Muscle layer of colon (tissue), 2 donors: ENCODE results near the gene KDM4C.
"Not testable (repeated sequence)": the region's sequence is repeated elsewhere in the genome, so short reads cannot be mapped to it uniquely, and the experiment has no call there.

Source experiments
- H3K27ac ChIP-seq: one replicate; pipeline ENCODE4 v1.7.0; 2013; ENCODE audit warnings: low read depth, mild to moderate bottlenecking, low read length, moderate library complexity
- H3K27me3 ChIP-seq, 2 donors: one replicate each; pipeline ENCODE4 v1.7.0; 2013; ENCODE audit warnings: low read length in 2 of 2, mild to moderate bottlenecking in 2 of 2; ENCODE audit not compliant: insufficient read depth in 2 of 2, control insufficient read depth in 1 of 2
- H3K36me3 ChIP-seq: one replicate; pipeline ENCODE4 v1.7.0; 2013; ENCODE audit warnings: mild to moderate bottlenecking, low read length; ENCODE audit not compliant: insufficient read depth
- H3K4me1 ChIP-seq: one replicate; pipeline ENCODE4 v1.7.0; 2013; ENCODE audit warnings: mild to moderate bottlenecking, low read length; ENCODE audit not compliant: insufficient read depth
- H3K4me3 ChIP-seq, 2 donors: one replicate each; pipeline ENCODE4 v1.7.0; 2013; ENCODE audit warnings: low read length in 2 of 2, low read depth in 1 of 2, mild to moderate bottlenecking in 1 of 2, moderate library complexity in 1 of 2
- H3K9ac ChIP-seq: one replicate; pipeline ENCODE4 v1.7.0; 2013; ENCODE audit warnings: low read length
- H3K9me3 ChIP-seq: one replicate; pipeline ENCODE4 v1.7.0; 2013; ENCODE audit warnings: mild to moderate bottlenecking, low read length
- donor health status: abdominal sarcoma.
- donor health status: Adenocarcinoma of cecum.

Gene KDM4C

DNA sequence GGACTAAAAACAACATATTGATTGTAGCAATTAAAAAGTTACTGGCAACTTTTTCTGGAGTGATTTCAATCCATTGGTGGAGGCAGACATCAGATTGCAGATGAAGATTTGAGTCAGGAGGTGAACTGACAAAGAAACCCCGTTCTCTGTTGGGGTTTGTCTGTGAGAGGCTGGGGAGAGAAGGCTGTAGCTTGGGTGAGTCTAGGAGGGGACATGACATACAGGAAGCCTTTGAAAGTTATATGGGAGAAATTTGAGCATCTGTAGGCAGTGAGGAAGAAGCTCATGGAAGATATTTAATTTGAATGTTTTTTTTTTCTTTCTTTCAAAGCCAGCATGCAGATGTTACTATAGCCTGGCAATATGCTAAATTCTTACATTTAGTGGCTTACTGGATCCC lies 26.0 kb downstream of the KDM4C start:
- Histone ChIP-seq H3K4me1 (peaks cover 20% of the 10 kb centered on the region), H3K9me3 (no peaks in the 10 kb centered on the region), H3K36me3 (no peaks in the 10 kb centered on the region), H3K9ac (no peak overlapping the region), H3K4me3 (no peak overlapping the region), H3K27me3 (no peaks in the 10 kb centered on the region), H3K27ac (no peak overlapping the region)

DNA sequence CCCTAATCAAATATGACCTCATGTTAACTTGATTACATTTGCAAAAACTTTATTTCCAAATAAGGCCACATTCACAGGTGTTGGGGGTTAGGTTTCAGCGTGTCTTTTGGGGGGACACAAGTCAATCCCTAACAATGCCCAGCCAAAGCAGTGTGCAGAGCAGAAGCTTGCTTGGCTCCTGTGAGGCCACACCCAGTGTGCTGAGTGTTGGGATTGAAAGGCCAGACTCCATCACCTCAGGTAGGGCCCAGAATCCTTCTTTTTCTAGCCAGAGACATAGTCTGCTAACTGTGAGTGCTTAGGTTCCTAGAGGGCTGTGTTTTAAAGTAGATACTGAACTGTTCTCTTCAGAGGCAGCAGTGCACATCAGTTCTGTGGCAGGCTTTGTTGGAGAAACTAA lies 27.9 kb downstream of the KDM4C start:
- H3K4me1 ChIP-seq = peaks cover 16% of the 10 kb centered on the region
- no peak overlapping the region for H3K27ac ChIP-seq
- no peak overlapping the region for H3K4me3 ChIP-seq
- H3K9ac ChIP-seq = no peak overlapping the region
- no peaks in the 10 kb centered on the region for H3K9me3 ChIP-seq
- no peaks in the 10 kb centered on the region for H3K27me3 ChIP-seq
- H3K36me3 ChIP-seq = no peaks in the 10 kb centered on the region

DNA sequence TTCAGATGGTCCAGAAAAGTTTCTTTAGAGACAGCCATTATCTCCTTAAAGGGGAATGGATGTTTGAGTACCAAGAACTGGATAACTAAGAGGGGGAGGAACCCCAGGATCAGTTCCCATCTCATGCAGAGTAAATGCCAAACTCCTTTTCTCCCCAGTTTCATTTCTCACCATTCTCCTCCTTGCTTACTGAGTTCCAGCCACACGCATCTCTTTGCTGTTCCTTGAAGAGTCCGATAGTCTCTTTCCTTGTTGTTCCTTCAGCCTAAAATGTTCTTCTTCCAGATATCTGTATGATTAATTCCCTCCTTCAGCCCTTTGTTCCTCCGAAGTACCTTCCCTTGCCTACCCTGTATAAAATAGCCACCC lies 30.0 kb downstream of the KDM4C start:
- H3K9me3 ChIP-seq = no peaks in the 10 kb centered on the region
- H3K4me1 ChIP-seq = peaks cover 10% of the 10 kb centered on the region
- H3K27ac ChIP-seq = no peak overlapping the region
- H3K9ac ChIP-seq = no peak overlapping the region
- no peaks in the 10 kb centered on the region for H3K36me3 ChIP-seq
- H3K27me3 ChIP-seq = no peaks in the 10 kb centered on the region
- no peak overlapping the region for H3K4me3 ChIP-seq

GRCh38 chr9:6788162-6789016 lies 30.6 kb downstream of the KDM4C start:
- H3K4me3 ChIP-seq = no peak overlapping the region
- H3K27me3 ChIP-seq = no peaks in the 10 kb centered on the region
- H3K9me3 ChIP-seq = no peaks in the 10 kb centered on the region
- H3K9ac ChIP-seq = no peak overlapping the region
- H3K36me3 ChIP-seq = no peaks in the 10 kb centered on the region
- H3K4me1 ChIP-seq = peaks cover 10% of the 10 kb centered on the region
- no peak overlapping the region for H3K27ac ChIP-seq

DNA sequence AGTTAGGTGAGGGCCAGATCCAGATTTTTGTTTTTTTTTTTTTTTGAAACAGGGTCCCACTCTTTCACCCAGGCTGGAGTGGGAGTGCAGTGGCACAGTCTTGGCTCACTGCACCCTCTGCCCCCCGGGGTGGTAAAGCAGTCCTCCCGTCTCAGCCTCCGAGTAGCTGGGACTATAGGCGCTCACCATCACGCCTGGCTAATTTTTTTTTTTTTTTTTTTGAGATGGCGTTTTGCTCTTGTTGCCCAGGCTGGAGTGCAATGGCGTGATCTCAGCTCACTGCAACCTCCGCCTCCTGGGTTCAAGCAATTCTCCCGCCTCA lies 31.2 kb downstream of the KDM4C start:
- H3K9ac ChIP-seq, H3K9me3 ChIP-seq, H3K36me3 ChIP-seq, H3K27ac ChIP-seq, H3K27me3 ChIP-seq, H3K4me3 ChIP-seq: not testable (repeated sequence)
- H3K4me1 ChIP-seq = peaks cover 10% of the 10 kb centered on the region

DNA sequence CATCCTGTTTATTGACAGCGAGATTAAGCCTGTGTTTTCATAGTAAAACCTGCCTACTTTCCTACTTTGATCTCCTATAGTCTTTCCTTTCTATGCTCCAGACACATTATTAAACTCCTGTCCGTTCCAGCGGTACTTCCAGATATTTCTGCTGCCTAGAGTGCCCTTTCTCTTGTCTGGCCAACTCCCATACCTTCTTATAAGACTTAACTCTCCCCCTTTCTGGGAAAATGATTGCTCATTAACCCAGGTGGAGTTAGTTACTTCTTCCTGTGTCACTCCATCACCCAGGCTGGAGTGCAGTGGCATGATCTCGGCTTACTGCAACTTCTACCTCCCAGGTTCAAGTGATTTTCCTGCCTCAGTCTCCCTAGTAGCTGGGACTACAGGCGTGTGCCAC lies 33.1 kb downstream of the KDM4C start:
- no peak overlapping the region for H3K27ac ChIP-seq
- no peak overlapping the region for H3K9ac ChIP-seq
- H3K36me3 ChIP-seq = peaks cover 7% of the 10 kb centered on the region
- H3K4me3 ChIP-seq = no peak overlapping the region
- H3K9me3 ChIP-seq = no peaks in the 10 kb centered on the region
- H3K27me3 ChIP-seq = no peaks in the 10 kb centered on the region
- peaks cover 10% of the 10 kb centered on the region for H3K4me1 ChIP-seq

- Histone ChIP-seq H3K27ac (no peak overlapping the region), H3K4me3 (no peak overlapping the region), H3K27me3 (no peaks in the 10 kb centered on the region), H3K9ac (no peak overlapping the region), H3K9me3 (no peaks in the 10 kb centered on the region), H3K36me3 (peaks cover 7% of the 10 kb centered on the region), H3K4me1 (peaks cover 6% of the 10 kb centered on the region)
These were observed 35.4 kb downstream of the KDM4C start for GRCh38 chr9:6793203-6793602.

DNA sequence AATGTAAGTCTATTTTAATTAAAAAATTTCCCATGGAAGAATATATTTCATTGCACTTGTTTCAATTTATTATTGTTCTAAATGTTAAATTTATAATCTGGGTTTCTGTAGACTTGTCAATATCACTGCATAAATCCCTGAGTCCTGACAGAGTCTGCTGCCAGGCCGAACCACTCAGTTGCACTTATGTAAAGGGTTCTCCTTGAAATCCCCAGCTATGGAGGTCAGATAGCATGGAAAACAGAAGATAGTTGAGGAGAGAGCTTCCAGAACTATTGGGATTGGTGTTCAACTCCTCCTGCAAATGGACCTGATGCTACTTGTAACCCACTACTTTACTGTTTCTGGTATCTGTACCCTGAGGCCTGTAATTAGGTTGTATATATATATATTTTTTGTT lies 37.2 kb downstream of the KDM4C start:
- Histone ChIP-seq H3K4me3 (no peak overlapping the region), H3K4me1 (no peaks in the 10 kb centered on the region), H3K27me3 (no peaks in the 10 kb centered on the region), H3K9me3 (no peaks in the 10 kb centered on the region), H3K27ac (no peak overlapping the region), H3K9ac (no peak overlapping the region), H3K36me3 (peaks cover 7% of the 10 kb centered on the region)

GRCh38 chr9:6802926-6803325 lies 45.2 kb downstream of the KDM4C start:
- Histone ChIP-seq H3K36me3 (no peaks in the 10 kb centered on the region), H3K9ac (no peak overlapping the region), H3K4me1 (no peaks in the 10 kb centered on the region), H3K27me3 (no peaks in the 10 kb centered on the region), H3K27ac (no peak overlapping the region), H3K4me3 (no peak overlapping the region), H3K9me3 (no peaks in the 10 kb centered on the region)

DNA sequence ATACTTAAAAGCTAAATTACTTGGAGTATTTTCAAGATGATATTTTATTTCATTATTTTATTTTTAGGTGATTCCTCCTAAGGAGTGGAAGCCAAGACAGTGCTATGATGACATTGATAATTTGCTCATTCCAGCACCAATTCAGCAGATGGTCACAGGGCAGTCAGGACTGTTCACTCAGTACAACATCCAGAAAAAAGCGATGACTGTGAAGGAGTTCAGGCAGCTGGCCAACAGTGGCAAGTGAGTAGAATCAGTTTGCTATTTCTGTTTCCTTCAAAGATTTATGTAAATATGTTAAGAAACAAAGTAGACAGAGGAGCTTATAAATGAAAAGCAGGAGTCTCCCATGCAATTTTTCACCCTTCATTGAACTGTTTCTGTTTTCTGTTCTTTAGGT lies 47.8 kb downstream of the KDM4C start:
- no peaks in the 10 kb centered on the region for H3K27me3 ChIP-seq
- no peaks in the 10 kb centered on the region for H3K4me1 ChIP-seq
- no peaks in the 10 kb centered on the region for H3K9me3 ChIP-seq
- H3K36me3 ChIP-seq = no peaks in the 10 kb centered on the region
- H3K27ac ChIP-seq = no peak overlapping the region
- no peak overlapping the region for H3K4me3 ChIP-seq
- H3K9ac ChIP-seq = no peak overlapping the region

DNA sequence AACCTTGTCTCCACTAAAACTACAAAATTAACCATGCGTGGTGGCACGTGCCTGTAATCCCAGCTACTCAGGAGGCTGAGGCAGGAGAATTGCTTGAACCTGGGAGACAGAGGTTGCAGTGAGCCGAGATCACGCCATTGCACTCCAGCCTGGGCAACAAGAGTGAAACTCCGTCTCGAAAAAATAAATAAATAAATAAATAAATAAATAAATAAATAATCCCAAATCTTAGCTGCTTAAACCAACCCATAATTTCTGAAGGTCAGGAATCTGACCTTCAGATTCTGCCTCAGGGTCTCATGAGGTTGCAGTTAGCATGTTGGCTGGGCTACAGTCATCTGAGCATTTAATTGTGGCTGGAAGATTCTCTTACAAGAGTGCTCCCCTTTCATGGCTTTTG lies 48.5 kb downstream of the KDM4C start:
- not testable (repeated sequence) for H3K36me3 ChIP-seq, H3K4me1 ChIP-seq, H3K27me3 ChIP-seq, H3K9me3 ChIP-seq, H3K27ac ChIP-seq, H3K9ac ChIP-seq, H3K4me3 ChIP-seq

- H3K4me1 ChIP-seq, H3K9ac ChIP-seq, H3K4me3 ChIP-seq, H3K9me3 ChIP-seq, H3K27me3 ChIP-seq, H3K27ac ChIP-seq, H3K36me3 ChIP-seq: not testable (repeated sequence)
These were observed 49.9 kb downstream of the KDM4C start for GRCh38 chr9:6807669-6808068.
